Amygdala (tissue), 56 donors: ENCODE data around the gene ETFBKMT.
"Not testable (repeated sequence)": the region's sequence is repeated elsewhere in the genome, so short reads cannot be mapped to it uniquely, and the experiment has no call there.

Source experiments
- DNase-seq, 56 donors: peaks; one replicate each; lab custom pipeline; 2025; lab: John Stamatoyannopoulos, UW

ETFBKMT gene

GRCh38 chr12:31651893-31652521 is 7.5 kb upstream of the ETFBKMT start:
- DNase-seq: no peak

DNA sequence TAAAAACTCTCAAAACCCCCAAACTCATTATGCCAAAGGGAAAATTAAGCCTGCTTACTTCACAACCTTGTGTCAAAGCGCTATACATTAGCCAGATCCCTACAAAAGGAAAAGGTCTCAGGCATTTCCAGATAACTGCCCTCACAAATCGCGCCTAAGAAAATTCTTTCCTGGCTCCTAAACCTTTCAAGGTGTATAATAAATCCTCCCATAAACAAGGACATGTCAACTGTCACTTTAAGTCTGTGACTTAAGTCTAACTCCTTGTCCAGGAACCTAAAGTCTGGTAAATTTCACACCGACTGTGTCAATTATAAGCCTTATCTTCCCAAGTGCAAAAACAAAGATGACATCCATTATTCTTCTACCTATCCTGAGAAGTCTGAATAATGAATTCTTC is 4.3 kb upstream of the ETFBKMT start:
- DNase-seq: no peak

DNA sequence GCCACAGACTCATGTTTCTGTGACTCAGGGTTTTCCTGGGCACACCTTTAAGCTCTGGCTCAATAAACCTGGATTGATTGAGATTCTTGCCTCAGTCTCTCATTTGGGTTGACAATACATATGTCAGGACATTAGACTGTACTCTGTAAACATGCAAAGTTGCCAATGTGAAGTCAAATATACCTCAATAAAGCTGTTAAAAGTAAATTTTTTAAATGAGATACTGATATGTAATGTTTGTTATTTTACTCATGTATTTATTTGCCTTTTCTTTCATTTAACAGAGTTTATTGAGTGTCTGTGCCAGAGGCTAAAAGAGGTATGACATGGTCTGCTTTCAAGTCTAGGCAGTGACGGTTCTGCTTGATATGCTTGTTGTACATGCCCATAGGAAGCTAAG is 3.7 kb upstream of the ETFBKMT start:
- DNase-seq: no peak

DNA sequence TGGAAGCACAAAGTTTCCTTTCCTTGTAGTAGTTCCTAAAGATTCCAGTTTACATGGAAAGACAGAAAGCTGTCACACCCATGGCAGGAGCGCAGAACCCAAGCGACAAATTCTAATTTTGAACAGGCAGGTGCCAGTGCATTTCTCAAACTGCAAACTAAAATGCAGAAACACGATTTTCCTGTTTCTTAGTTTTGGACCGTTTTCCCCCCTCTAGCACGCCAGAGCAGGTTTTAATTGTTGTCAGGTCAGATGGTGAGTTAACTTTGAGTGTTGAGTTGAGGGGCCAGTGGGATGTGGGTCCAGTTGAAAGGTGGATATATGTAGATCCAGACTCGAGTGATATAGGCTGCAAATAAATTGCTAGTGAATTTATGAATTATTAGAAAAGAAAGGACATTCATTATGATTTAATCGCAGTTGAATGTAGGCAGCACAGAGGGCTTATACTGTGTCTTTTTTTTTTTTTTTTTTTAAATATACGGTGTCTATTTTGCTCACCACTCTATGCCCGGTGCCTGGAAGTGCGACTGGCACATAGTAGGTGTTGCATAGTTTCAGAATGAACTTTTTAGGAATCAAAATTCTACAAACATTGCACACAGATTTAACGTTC is 909 bp upstream of the ETFBKMT start:
- no peak for DNase-seq

DNA sequence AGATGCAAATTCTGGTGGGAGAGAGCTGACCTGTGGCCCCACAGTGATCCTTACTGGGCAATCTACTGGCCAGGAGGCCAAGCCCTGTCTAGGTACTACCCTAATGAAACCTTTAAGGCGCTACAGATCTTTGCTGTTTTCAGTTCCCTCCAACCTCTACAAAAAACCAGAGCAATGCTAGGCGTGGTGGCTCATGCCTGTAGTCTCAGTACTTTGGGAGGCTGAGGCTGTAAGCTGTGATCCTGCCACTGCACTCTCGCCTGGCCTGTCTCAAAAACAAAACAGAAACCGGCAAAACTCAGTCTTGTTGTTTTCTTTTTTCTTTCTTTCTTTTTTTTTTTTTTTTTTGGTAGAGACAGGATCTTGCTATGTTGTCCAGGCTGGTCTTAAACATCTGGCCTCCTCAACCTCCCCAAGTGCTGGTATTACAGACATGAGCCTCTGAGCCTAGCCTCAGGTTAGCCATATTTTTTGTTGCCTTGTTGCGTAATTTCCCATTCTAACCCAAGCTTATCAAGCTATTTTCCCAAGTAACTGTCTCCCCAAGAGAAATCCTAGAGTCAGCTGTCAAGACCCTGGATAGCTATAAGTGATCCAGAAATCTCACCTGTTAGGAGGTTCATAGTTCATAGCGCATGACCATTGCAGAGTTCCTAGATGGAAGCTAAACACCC is 2.8 kb downstream of the ETFBKMT start:
- no peak for DNase-seq

DNA sequence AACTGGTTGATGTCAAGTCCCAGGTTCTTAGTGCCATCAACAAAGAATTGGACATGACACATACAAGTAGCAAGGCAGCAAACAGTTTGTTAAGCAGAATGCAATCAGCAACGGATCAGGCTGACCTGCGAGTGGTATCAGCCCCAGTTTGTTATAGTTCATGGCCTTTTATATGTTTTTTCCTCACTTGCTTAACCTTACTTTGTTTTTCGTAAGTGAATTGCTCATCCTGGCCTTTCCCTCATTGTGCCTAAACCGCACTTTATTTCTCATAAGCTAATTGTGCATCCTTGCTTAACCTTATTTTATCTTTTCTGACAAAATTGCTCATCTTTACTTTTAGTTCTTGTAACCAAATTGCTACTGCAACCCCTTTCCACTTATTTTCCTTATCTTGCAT is 4.1 kb downstream of the ETFBKMT start:
- DNase-seq: no peak

DNA sequence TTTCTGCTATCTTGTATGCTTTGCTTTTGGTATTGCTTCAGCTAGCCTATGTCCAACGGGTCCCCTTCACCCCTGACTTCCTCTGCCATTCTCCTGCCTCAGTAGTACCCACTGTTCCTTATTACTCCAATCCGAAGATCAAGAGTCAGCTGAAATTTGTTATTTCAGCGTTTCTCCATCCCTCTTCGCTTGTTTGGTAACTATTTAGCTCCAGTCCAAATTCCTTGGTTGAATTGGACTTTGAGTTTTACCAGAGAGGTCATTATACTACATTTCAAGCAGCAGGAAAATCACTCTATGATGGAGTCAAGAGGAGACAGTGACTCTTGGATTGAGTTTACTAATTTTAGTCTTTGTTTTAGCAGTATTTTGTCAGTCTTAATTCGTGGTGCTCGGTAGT is 4.5 kb downstream of the ETFBKMT start:
- DNase-seq: no peak

DNA sequence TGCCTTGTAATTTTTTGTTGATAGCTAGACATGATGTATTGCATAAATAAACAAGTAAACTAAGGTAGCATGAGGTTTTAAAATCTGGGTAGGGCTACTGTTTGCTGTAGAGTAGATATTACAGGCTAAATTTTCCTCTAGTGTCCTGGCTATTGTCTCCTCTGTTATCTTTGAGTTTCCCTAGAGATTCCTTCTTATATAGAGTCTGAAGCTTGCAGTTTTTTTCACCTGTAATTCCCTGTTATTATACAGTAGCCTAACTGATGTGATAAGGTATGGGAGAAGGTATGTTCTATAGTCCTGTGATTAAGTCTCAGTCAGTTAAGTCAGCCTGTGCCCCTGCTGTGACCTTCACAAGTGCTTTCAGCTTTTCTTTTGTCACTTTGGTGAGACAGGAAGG is 9.5 kb downstream of the ETFBKMT start:
- no peak for DNase-seq

DNA sequence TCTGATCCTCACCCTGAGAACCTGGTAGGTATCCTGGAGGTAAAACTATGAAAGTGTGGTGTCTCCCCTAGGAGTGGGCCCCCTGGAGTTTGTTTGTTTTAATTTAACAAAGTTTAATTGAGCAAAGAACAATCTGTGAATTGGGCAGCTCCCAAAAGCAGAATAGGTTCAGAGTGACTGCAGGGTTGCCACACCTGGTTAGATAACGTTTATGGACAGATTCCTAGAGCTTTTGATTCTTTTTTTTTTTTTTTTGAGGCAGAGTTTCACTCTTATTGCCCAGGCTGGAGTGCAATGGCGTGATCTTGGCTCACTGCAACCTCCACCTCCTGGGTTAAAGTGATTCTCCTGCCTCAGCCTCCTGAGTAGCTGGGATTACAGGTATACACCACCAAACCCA is 10.1 kb downstream of the ETFBKMT start:
- DNase-seq: not testable (repeated sequence)

GRCh38 chr12:31672521-31672920 is 13.0 kb downstream of the ETFBKMT start:
- DNase-seq: no peak

- DNase-seq: peak in 3 of 56 donors; percentile 2 to 8 (median 2)
Measured at GRCh38 chr12:31682136-31682962, 22.9 kb downstream of the ETFBKMT start.

DNA sequence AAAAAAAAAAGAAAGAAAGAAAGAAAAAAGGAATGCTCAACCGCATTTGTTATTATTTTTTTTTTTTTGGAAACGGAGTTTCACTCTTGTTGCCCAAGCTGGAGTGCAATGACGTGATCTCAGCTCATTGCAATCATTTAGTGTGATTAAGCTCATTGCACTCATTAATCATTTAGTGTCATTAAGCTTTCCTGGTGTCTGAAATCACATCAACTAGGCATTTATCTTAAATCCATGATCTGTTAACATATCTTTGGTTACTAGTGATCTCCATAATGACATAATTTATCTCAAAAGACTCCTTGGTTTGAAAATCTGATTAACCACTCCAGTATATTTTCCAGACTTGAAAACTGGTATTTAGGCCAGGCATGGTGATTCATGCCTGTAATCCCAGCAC is 26.3 kb downstream of the ETFBKMT start:
- no peak for DNase-seq

GRCh38 chr12:31687101-31687527 is 27.6 kb downstream of the ETFBKMT start:
- no peak for DNase-seq

DNA sequence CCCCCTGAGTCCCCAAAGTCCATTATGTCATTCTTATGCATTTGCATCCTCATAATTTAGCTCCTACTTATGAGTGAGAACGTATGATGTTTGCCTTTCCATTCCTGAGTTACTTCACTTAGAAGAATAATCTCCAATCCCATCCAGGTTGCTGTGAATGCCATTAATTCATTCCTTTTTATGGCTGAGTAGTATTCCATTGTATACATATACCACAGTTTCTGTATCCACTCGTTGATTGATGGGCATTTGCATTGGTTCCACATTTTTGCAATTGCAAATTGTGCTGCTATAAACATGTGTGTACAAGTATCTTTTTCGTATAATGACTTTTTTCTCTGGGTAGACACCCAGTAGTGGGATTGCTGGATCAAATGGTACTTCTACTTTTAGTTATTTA is 30.4 kb downstream of the ETFBKMT start:
- DNase-seq: not testable (repeated sequence)

DNA sequence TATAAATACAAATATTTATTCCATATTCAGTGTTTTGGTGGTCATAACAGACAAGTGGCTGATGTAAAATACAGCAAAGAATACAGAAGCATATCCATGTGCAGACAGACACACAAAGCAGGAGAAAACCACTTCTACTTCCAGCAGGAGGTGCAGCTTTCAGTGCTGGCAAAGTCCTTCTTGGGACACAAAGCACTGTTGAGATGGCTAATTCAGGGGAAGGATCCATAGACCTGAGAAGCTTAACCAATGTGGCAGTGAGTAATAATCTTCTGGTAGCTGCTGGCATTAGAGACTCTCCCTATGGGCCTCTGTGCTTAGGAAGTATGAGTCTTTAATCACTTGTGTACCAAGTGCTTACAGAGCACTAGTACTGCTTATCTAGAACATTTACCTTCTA is 42.6 kb downstream of the ETFBKMT start:
- no peak for DNase-seq

- no peak for DNase-seq
Measured at GRCh38 chr12:31705621-31706020, 46.1 kb downstream of the ETFBKMT start.

- DNase-seq: not testable (repeated sequence)
Measured at GRCh38 chr12:31708118-31708517, 48.6 kb downstream of the ETFBKMT start.

DNA sequence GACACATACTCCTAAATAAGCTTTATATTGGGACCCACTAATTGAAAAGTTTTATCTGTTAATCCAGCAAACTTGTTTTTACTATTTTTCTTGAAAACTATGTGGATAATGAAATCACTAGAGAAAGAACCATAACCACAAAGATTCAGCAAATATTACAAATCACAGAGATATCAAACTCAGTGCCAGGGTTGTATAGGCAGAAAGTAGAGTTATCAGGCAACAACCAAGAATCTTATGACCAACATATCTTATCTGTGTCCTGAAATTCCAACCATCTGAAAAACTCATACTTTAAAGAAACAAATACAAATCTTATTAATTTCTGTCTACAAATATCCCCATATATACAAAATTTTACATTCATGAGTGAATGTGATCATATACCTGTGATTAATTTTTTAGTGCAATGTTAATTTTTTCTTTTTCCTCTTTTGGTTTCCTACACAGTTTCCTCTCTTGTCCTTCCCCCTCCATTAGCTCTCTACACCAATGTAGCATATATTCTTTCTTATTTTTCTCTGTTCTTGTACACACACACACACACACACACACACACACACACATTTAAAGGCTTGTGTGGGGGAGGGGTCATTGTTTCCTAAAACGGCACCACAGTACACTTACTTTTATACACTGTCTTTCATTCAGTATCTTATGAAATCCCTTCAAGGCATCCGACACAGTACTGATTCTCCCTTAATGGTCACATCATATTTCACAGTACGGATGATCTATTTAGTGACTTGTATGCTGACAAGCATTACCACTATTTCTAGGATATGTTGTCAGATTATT is 50.7 kb downstream of the ETFBKMT start:
- no peak for DNase-seq

GRCh38 chr12:31712877-31713276 is 53.4 kb downstream of the ETFBKMT start:
- no peak for DNase-seq
